Naive thymus-derived CD4-positive, alpha-beta T cell (primary cell): ENCODE measurements around the gene SORCS2. TPM values are rescaled to one million over a fixed set of nuclear protein-coding genes. Genes with fewer than 3 reads are reported as not detected.

Source experiments
- ATAC-seq: fragments of 150-1000 bp; cut with Tn5 transposase; 2 replicates; pipeline ENCODE4 v1.10.0; 2021; ENCODE audit warnings: mild to moderate bottlenecking, moderate library complexity
- CTCF ChIA-PET: fragments of 350-600 bp; sonication (Branson Sonifier 250); formaldehyde crosslinking; loops from one replicate; lab custom pipeline; 2021; ENCODE audit warnings: antibody characterized with exemption; lab: Charles Lee
- POLR2A ChIA-PET: fragments of 350-600 bp; sonication (Branson Sonifier 250); formaldehyde crosslinking; loops from one replicate; lab custom pipeline; 2021; ENCODE audit warnings: antibody characterized with exemption, inconsistent platforms; lab: Charles Lee
- DNase-seq, 9 donors: peaks; one replicate each; pipeline versions ENCODE4 v3.0.0 to v3.0.0-alpha.2; 2020 to 2022; ENCODE audit warnings: mixed read lengths in 1 of 9
- H3K27ac ChIP-seq: one replicate; pipeline ENCODE4 v1.7.0; 2013; ENCODE audit warnings: mild to moderate bottlenecking, low read depth, low read length, moderate library complexity
- H3K27me3 ChIP-seq, 2 donors: one replicate each; pipeline ENCODE4 v1.7.0; 2013; ENCODE audit warnings: low read length in 2 of 2, mild to moderate bottlenecking in 2 of 2, moderate library complexity in 2 of 2; ENCODE audit not compliant: control insufficient read depth in 2 of 2, insufficient read depth in 2 of 2
- H3K36me3 ChIP-seq, 3 experiments: 1 replicate in 2 of 3; 2 replicates in 1 of 3; pipeline ENCODE4 v1.7.0; 2013; ENCODE audit warnings: low read length in 3 of 3, mild to moderate bottlenecking in 3 of 3, moderate library complexity in 1 of 3; ENCODE audit not compliant: insufficient read depth in 3 of 3, control insufficient read depth in 2 of 3
- H3K4me1 ChIP-seq, 2 donors: one replicate each; pipeline ENCODE4 v1.7.0; 2013; ENCODE audit warnings: low read length in 2 of 2, mild to moderate bottlenecking in 2 of 2, moderate library complexity in 1 of 2; ENCODE audit not compliant: control insufficient read depth in 2 of 2, insufficient read depth in 2 of 2
- H3K4me3 ChIP-seq: 2 replicates; pipeline ENCODE4 v1.7.0; 2013; ENCODE audit warnings: mild to moderate bottlenecking, low read length
- H3K9me3 ChIP-seq, 3 experiments: 1 replicate in 2 of 3; 2 replicates in 1 of 3; pipeline ENCODE4 v1.7.0; 2013; ENCODE audit warnings: low read length in 3 of 3; ENCODE audit not compliant: control insufficient read depth in 2 of 3
- H3K27ac Mint-ChIP-seq, 9 donors: one replicate each; pipeline ENCODE4 v1.8.0; 2020 to 2022; ENCODE audit warnings: mixed read lengths in 9 of 9, mild to moderate bottlenecking in 8 of 9, moderate library complexity in 5 of 9, inconsistent platforms in 2 of 9
- H3K27me3 Mint-ChIP-seq, 5 donors: one replicate each; pipeline ENCODE4 v1.8.0; 2021 to 2022; ENCODE audit warnings: mixed read lengths in 5 of 5, mild to moderate bottlenecking in 1 of 5
- H3K36me3 Mint-ChIP-seq, 5 donors: one replicate each; pipeline ENCODE4 v1.8.0; 2020 to 2022; ENCODE audit warnings: mixed read lengths in 5 of 5, mild to moderate bottlenecking in 3 of 5, inconsistent platforms in 1 of 5
- H3K4me1 Mint-ChIP-seq, 7 donors: one replicate each; pipeline ENCODE4 v1.8.0; 2020 to 2022; ENCODE audit warnings: mixed read lengths in 7 of 7, mild to moderate bottlenecking in 3 of 7, inconsistent platforms in 1 of 7
- H3K4me3 Mint-ChIP-seq, 10 donors: one replicate each; pipeline ENCODE4 v1.8.0; 2020 to 2022; ENCODE audit warnings: mild to moderate bottlenecking in 10 of 10, mixed read lengths in 10 of 10, moderate library complexity in 6 of 10, inconsistent platforms in 2 of 10
- H3K9me3 Mint-ChIP-seq, 11 donors: one replicate each; pipeline ENCODE4 v1.8.0; 2020 to 2022; ENCODE audit warnings: mixed read lengths in 11 of 11, mild to moderate bottlenecking in 4 of 11, inconsistent platforms in 1 of 11, moderate library complexity in 1 of 11
- intact Hi-C, 2 donors: fragments of 100-400 bp; cut with micrococcal nuclease; formaldehyde crosslinking; loops; one replicate each; pipeline ENCODE4 v1.15.1; 2023
- polyA plus RNA-seq, 2 donors: library from polyadenylated mRNA; unstranded; fragments of 300-500 nt; fragmentation: Illumina TruSeq; gene quantifications; one replicate each; pipeline ENCODE4 v1.2.3, GENCODE V29; 2021
- total RNA-seq, 6 experiments: library from RNA in 5 of 6; stranded (reverse) in 5 of 6; gene quantifications; 1 replicate in 5 of 6; 2 replicates in 1 of 6; pipeline ENCODE4 v1.2.3 and lab custom pipeline; 2021 to 2026

The SORCS2 gene
- total and polyA plus RNA-seq, 7 experiments from 2014 or later, result 0.10 TPM; not detected in 6

GRCh38 chr4:7297881-7298280 lies 105.5 kb downstream of the SORCS2 start:
- no peak overlapping the region for H3K4me3 ChIP-seq
- H3K36me3 Mint-ChIP-seq, result no peaks in the 10 kb centered on the region
- CTCF ChIA-PET, result no interaction called here
- intact Hi-C loops, result no loop called here
- H3K27me3 ChIP-seq, result no peaks in the 10 kb centered on the region
- H3K36me3 ChIP-seq, result no peaks in the 10 kb centered on the region
- peaks cover 0 to 36% (median 11%) of the 10 kb centered on the region in 5 donors for H3K27me3 Mint-ChIP-seq
- no peak for ATAC-seq
- no peak overlapping the region for H3K4me3 Mint-ChIP-seq
- DNase-seq, result no peak
- no peaks in the 10 kb centered on the region for H3K4me1 ChIP-seq
- H3K4me1 Mint-ChIP-seq, result peaks cover 0 to 3% (median 0%) of the 10 kb centered on the region in 7 donors
- H3K27ac Mint-ChIP-seq, result no peak overlapping the region
- POLR2A ChIA-PET, result no interaction called here
- H3K9me3 Mint-ChIP-seq, result peaks cover 0 to 3% (median 0%) of the 10 kb centered on the region in 11 donors
- H3K27ac ChIP-seq, result no peak overlapping the region
- no peaks in the 10 kb centered on the region for H3K9me3 ChIP-seq

GRCh38 chr4:7298619-7299009 lies 106.3 kb downstream of the SORCS2 start:
- intact Hi-C loops, result no loop called here
- Mint-ChIP-seq H3K4me1 (peaks cover 0 to 3% (median 0%) of the 10 kb centered on the region in 7 donors), H3K9me3 (peaks cover 0 to 2% (median 0%) of the 10 kb centered on the region in 11 donors), H3K36me3 (no peaks in the 10 kb centered on the region), H3K27ac (no peak overlapping the region), H3K27me3 (peaks cover 0 to 39% (median 15%) of the 10 kb centered on the region in 5 donors), H3K4me3 (no peak overlapping the region)
- ChIA-PET CTCF (no interaction called here), POLR2A (no interaction called here)
- ATAC-seq (no peak), DNase-seq (no peak)
- H3K27ac ChIP-seq, result no peak overlapping the region
- H3K9me3 ChIP-seq, result no peaks in the 10 kb centered on the region
- no peaks in the 10 kb centered on the region for H3K36me3 ChIP-seq
- H3K4me3 ChIP-seq, result no peak overlapping the region
- no peaks in the 10 kb centered on the region for H3K27me3 ChIP-seq
- no peaks in the 10 kb centered on the region for H3K4me1 ChIP-seq

- H3K4me1 Mint-ChIP-seq, result peaks cover 0 to 3% (median 0%) of the 10 kb centered on the region in 7 donors
- H3K4me3 Mint-ChIP-seq, result no peak overlapping the region
- Histone ChIP-seq H3K4me1 (no peaks in the 10 kb centered on the region), H3K36me3 (no peaks in the 10 kb centered on the region), H3K27me3 (no peaks in the 10 kb centered on the region), H3K9me3 (no peaks in the 10 kb centered on the region), H3K27ac (no peak overlapping the region), H3K4me3 (no peak overlapping the region)
- peaks cover 0 to 2% (median 0%) of the 10 kb centered on the region in 11 donors for H3K9me3 Mint-ChIP-seq
- no peaks in the 10 kb centered on the region for H3K36me3 Mint-ChIP-seq
- no peak for ATAC-seq
- POLR2A ChIA-PET, result no interaction called here
- intact Hi-C loops, result no loop called here
- DNase-seq, result no peak
- H3K27ac Mint-ChIP-seq, result no peak overlapping the region
- peaks cover 0 to 40% (median 15%) of the 10 kb centered on the region in 5 donors for H3K27me3 Mint-ChIP-seq
- CTCF ChIA-PET, result no interaction called here
Observed at GRCh38 chr4:7299010-7299907, 106.9 kb downstream of the SORCS2 start.

GRCh38 chr4:7299908-7300710 lies 107.8 kb downstream of the SORCS2 start:
- Histone ChIP-seq H3K9me3 (no peaks in the 10 kb centered on the region), H3K4me3 (no peak overlapping the region), H3K4me1 (no peaks in the 10 kb centered on the region), H3K36me3 (no peaks in the 10 kb centered on the region), H3K27ac (no peak overlapping the region), H3K27me3 (no peaks in the 10 kb centered on the region)
- no peaks in the 10 kb centered on the region for H3K36me3 Mint-ChIP-seq
- intact Hi-C loops, result no loop called here
- POLR2A ChIA-PET, result no interaction called here
- H3K4me1 Mint-ChIP-seq, result peaks cover 0 to 3% (median 0%) of the 10 kb centered on the region in 7 donors
- ATAC-seq, result no peak
- peaks cover 0 to 2% (median 0%) of the 10 kb centered on the region in 11 donors for H3K9me3 Mint-ChIP-seq
- no peak overlapping the region for H3K4me3 Mint-ChIP-seq
- CTCF ChIA-PET, result no interaction called here
- no peak for DNase-seq
- peaks cover 0 to 40% (median 15%) of the 10 kb centered on the region in 5 donors for H3K27me3 Mint-ChIP-seq
- no peak overlapping the region for H3K27ac Mint-ChIP-seq

- CTCF ChIA-PET, result no interaction called here
- H3K27ac ChIP-seq, result no peak overlapping the region
- peaks cover 0 to 40% (median 15%) of the 10 kb centered on the region in 5 donors for H3K27me3 Mint-ChIP-seq
Observed at GRCh38 chr4:7300711-7301095, 108.4 kb downstream of the SORCS2 start.

GRCh38 chr4:7301126-7301785 lies 108.9 kb downstream of the SORCS2 start:
- Histone ChIP-seq H3K9me3 (no peaks in the 10 kb centered on the region), H3K4me3 (no peak overlapping the region), H3K36me3 (no peaks in the 10 kb centered on the region), H3K27ac (no peak overlapping the region), H3K27me3 (no peaks in the 10 kb centered on the region), H3K4me1 (no peaks in the 10 kb centered on the region)
- peaks cover 0 to 3% (median 0%) of the 10 kb centered on the region in 7 donors for H3K4me1 Mint-ChIP-seq
- ChIA-PET POLR2A (no interaction called here), CTCF (no interaction called here)
- H3K36me3 Mint-ChIP-seq, result no peaks in the 10 kb centered on the region
- no peak for ATAC-seq
- intact Hi-C loops, result no loop called here
- peaks cover 0 to 2% (median 0%) of the 10 kb centered on the region in 11 donors for H3K9me3 Mint-ChIP-seq
- H3K27ac Mint-ChIP-seq, result no peak overlapping the region
- peaks cover 0 to 40% (median 16%) of the 10 kb centered on the region in 5 donors for H3K27me3 Mint-ChIP-seq
- DNase-seq, result no peak
- H3K4me3 Mint-ChIP-seq, result no peak overlapping the region

More at GRCh38 chr4:7300711-7301095, 108.4 kb downstream of the SORCS2 start:
- intact Hi-C loops, result no loop called here
- no peaks in the 10 kb centered on the region for H3K4me1 ChIP-seq
- H3K4me1 Mint-ChIP-seq, result peaks cover 0 to 3% (median 0%) of the 10 kb centered on the region in 7 donors
- H3K36me3 Mint-ChIP-seq, result no peaks in the 10 kb centered on the region
- no peak overlapping the region for H3K4me3 Mint-ChIP-seq
- peaks cover 0 to 2% (median 0%) of the 10 kb centered on the region in 11 donors for H3K9me3 Mint-ChIP-seq
- POLR2A ChIA-PET, result no interaction called here
- H3K9me3 ChIP-seq, result no peaks in the 10 kb centered on the region
- H3K27ac Mint-ChIP-seq, result no peak overlapping the region
- H3K4me3 ChIP-seq, result no peak overlapping the region
- ATAC-seq, result no peak
- no peaks in the 10 kb centered on the region for H3K27me3 ChIP-seq
- no peak for DNase-seq
- H3K36me3 ChIP-seq, result no peaks in the 10 kb centered on the region
